ENCODE measurements around the gene EXD3.
"Not testable (repeated sequence)": the region's sequence is repeated elsewhere in the genome, so short reads cannot be mapped to it uniquely, and the experiment has no call there.

EXD3 gene, protein sequence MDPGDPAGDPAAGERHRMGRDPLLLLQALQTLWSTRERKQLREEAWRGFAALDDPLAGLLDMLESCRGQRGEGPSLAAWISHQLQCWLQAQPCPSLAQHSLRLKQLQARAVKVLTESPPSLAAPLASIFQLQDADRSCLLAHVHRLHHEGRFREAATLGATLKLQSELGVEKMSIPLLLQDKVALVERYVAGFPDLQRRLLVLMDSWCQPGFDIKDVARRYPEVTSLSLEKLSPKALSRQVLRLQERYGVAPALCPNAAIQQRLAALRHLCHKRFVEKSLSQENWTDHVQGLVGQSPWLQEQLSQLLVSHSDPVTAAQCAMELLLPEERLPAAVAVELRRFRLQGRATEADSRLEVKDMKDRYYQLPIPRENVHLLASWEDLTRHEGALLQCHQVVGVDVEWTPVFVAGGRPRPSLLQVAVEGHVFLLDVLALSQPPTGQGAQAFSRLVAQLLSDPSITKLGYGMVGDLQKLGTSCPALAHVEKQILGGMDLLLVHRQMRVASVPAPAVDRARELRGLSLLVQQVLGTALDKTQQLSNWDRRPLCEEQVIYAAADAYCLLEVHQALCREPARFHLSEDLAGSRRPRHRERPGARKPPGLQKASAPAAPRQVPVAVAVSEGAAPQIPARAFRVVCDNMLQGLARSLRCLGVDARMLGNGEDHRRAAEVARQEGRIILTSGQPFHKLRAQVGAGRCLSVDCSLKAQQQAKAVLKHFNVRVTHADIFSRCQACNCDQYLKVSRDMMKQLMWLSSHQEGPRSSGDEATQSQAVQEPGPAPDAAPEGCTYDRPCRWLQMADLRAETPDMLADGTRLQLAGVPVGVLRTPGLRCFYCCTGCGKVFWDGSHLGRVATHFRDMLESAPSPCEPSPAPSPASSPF

DNA sequence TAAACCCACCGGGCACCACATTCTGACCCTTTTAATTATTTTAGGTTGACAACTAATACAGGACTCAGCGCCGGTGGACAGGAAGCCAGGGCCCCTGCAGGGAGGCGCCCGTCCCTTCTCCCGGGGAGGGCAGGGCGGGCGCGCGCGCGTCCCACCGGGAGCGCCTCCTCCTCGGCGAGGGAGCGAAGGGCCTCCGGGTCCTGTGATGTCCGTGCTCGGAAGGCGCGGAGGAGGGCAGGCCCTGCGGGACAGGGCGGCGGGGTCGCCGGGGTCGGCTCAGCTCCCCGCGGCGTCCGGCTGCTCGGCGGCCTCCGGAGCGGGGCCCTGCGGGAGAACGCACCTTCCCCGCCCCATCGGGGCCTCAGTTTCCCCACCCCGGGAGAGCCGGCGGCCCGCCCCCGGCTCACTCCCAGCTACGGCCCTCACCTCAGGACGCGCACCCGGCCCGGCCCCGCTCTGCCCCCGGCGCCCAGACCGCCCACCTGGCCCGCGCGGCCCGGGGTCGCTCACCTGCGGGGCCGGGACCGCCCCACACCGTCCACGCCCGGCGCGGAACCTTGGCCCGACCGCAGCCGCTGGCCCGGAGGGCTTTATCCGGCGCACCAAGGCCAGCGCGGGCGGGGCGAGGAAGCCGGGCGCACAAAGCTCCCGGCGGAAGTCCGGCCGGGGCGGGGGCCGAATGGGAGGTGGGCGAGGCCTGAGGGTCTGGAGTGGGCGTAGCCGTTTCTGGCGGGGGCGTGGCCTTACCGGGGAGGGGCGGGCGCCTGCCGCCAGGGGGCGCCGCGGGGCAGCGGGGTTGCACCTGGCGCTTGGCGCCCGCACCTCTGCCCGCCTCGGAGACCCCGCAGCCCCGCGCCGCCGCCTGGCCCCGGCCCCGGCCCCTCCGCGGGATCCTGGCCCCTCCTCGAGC, at the start of gene EXD3, which contains the start of gene NOXA1:
Gene EXD3 (minus strand): TSS at position 559 of the 910 bp plus-strand sequence. CDS start 27,805 bp downstream, outside the sequence.
Gene NOXA1 (plus strand): TSS at position 790 of the 910 bp plus-strand sequence. CDS start 137 bp downstream, outside the sequence.
- peak; percentile 88 to 94 for DNase-seq (ENCODE audit: extremely low read depth in 1 of 2, low read depth in 1 of 2)

DNA sequence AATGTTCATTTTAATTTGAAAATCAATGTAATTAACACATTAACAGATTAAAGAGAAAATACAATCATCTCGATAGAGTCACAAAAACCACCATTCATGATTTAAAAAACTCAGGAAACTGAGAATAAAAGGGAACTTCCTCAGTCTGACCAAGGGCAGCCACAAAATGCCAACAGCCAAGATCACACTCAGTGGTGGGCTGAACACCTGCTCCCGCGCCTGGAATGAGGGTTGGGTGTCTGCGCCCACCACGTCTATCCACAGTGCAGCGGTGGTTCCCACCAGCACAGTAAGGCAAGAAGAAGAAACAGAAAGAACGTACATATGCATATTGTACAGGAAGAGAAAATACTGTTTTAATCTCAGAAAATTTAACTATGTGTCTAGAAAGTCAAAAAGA, 47.8 kb upstream of the EXD3 start:
- DNase-seq (ENCODE audit: extremely low read depth in 1 of 2, low read depth in 1 of 2) = no peak

DNA sequence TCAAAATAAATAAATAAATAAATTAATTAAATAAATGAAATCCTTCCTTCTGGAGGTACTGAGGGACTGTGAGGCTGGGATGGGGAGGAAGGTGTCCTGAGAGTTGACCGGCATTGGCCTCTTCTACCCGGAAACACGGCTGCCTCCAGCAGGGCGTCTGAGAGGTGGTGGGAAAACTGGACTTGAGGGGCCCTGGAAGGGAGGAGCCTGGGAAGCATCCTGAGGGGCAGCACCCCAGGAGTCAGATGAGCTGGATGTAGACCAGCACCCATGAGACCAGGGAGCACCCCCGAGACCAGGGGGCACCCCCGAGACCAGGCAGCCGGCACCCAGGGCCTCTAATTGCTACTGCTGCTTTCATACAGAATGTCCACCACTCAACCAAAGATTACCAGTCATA, 44.9 kb upstream of the EXD3 start:
- no peak for DNase-seq (ENCODE audit: extremely low read depth in 1 of 2, low read depth in 1 of 2)

DNA sequence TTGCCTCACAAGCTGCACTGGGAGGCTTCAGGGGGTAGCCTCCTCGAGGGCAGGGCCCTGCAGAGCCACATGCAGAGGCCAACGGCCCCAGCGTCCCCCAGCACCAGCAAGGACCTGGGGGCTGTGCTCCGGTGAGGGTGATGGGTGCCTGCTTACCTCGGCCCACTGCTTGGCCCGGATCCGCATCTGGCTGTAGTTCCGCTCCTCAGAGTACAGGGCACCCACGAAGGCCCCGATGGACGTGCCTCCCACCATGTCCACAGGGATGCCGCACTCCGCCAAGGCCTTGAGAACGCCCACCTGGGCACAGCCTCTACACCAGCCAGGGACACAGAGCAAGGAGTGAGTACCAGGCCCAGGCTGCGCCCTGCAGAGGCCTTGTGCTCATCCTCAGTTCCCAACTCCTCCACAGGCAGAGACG, 44.2 kb upstream of the EXD3 start:
- no peak for DNase-seq (ENCODE audit: extremely low read depth in 1 of 2, low read depth in 1 of 2)

DNA sequence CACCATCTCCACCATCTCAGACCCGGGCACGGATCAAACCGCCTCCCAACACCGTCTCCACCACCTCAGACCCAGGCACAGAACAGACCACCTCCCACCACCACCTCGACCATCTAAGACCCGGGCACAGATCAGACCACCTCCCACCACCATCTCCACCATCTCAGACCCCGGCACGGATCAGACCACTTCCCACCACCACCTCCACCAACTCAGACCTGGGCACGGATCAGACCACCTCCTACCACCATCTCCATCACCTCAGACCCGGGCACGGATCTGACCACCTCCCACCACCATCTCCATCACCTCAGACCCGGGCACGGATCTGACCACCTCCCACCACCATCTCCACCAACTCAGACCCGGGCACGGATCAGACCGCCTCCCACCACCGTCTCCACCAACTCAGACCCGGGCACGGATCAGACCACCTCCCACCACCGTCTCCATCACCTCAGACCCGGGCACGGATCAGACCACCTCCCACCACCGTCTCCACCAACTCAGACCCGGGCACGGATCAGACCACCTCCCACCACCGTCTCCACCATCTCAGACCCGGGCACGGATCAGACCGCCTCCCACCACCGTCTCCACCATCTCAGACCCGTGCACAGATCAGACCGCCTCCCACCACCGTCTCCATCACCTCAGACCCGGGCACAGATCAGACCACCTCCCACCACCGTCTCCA, 43.6 kb upstream of the EXD3 start:
- not testable (repeated sequence) for DNase-seq (ENCODE audit: extremely low read depth in 1 of 2, low read depth in 1 of 2)

DNA sequence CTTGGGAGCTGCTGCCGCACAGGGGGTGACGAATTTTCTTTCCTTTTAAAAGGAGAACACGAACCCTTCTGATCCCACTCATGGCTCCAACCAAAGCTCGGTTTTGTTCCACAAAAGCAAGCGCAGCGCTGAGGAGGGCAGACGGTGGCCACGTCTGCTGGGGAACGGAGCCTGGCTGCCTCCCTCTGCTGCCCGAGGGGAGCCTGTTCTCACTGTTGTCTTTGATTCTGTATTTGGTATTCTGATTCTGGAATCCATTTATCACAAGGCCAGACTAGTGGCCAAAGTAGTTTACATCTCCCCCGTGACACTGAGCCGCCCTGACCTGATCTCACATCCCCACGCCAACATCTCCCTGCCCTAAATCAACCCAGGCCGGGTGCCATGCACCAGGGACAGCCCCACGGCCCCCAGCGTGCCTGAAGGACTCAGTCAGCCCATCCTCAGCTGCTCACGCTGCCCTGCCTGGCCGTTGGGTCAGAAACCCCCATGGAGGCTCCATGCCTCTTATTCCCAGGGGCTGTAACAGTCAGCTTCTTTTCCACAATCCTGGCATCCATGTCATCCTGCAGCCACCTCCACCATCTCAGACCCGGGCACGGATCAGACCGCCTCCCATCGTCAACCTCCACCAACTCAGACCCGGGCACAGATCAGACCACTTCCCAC, 42.9 kb upstream of the EXD3 start:
- no peak for DNase-seq (ENCODE audit: extremely low read depth in 1 of 2, low read depth in 1 of 2)

DNA sequence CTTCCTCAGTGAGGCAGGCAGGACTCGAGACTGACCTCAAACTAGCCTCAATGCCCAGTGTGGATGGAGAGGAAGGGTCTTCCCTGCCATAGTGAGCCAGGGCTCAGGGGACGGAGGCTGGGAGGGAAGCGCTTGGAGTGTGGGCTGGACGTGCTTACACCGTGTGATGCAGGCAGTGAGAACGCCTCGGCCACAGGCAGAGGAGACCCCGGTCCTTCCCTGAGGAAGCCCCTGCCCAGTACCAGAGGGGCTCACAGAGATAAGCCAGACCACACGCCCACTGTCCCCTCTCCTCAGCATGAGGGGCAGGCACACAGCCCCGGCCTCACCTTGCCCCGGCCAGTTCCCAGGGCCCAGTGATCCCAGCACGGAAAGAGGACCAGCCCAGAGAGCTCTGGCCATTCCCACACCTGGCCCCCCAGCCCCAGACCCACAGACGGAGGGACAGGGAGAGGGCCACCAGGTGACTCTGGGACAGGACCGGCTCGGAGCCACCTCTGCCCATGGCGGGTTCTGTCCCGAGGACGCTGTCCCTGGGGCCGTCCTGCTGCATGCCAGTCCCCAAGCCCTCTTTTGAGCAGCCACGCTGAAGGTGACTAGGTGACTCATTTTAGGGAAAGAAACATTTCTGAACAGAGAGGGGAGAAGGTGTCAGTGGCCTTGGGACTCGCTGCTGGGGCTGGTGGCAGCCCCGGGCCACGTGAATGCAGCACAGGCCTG, 42.2 kb upstream of the EXD3 start:
- no peak for DNase-seq (ENCODE audit: extremely low read depth in 1 of 2, low read depth in 1 of 2)

DNA sequence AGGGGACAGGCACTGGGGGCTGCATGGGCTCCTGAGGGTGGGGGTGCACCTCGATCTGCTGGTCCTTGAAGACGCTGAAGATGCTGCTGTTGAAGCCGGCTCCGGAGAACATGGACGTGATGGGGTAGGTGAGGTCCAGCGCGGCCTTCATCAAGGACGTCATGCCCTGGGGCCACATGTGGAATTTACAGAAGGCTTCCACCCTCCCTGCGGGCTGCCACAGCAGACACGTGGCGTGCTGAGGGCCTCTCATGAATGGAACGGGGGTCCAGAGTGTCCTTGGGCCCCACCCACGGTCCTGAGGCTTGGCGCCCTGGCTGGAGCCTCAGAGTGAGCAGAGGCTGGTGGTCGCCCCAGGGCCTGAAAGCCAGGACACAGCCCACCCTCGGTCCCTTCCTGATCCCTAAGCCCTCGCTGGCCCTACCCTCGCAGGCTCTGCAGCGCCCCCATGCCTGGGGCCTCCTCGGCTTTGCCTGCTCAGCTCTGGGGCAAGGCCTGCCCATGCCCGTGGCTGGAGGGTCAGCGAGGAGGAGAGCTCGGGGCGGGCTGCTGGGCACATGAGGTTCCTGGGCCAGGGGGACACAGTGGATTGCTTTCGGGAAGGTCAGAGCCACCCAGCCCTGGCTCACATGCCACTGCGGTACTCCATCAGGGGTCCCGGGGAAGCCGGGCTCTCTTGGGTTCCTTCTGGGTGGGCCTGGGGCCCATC, 41.5 kb upstream of the EXD3 start:
- no peak for DNase-seq (ENCODE audit: extremely low read depth in 1 of 2, low read depth in 1 of 2)

DNA sequence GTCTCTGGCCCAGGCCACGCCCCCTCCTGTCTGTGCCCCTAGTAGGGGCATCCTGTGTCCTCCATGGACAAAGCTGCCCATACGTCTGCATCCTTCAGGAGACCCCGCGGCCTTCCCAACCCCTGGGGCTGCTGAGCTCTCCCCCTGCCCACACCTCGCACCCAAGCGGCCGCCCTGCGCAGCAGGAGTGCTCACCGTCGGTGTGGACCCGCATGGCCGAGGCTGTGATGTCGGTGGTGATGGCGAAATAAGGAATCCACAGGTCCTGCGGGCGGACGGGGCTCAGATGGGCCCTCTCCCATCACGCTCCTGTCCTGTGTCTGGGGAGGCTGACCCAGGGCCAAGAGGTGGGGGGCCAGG, 40.9 kb upstream of the EXD3 start:
- no peak for DNase-seq (ENCODE audit: extremely low read depth in 1 of 2, low read depth in 1 of 2)

DNA sequence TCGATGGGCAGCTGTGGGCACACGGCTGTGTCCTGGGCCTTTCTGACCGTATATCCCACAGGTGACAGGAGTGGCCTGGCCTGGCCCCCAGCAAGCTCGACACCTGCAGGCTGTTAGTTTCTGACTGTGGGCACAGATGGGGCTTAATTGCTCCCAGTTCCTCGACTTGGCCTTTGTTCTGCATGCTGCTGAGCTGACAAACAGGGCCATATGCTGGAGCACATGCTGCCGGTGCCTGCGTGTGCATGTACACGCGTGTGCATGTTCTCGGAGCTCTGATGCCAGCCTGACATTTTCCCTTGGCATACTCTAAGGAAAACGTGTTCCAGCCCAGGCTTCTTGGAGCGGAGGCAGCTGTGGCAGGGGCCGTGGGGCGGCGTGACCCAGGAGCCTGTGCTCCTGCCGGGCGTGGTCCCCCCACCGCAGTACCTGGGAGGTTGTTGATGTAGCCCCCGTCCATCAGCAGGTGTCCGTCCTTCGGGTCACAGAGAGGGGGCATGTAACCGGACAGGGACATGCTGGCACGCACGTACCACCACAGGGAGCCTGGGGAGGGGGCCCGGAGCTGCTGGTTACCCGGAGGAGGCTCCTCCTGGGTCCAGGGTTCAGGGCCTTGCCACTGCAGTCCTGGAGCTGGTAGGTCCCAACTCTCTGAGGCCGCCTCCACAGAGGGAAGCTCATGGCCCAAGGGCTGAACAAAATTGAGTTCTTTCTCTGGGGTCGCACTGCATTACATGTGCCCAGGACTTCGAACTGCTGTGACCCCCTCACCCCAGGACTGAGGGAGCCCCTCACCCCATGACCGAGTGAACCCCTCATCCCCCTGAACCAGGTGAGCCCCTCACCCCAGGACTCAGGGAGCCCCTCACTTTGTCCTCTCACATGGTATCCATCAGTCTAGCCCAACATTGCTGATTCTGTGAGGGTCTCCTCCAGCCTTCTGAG, 40.3 kb upstream of the EXD3 start:
- DNase-seq (ENCODE audit: extremely low read depth in 1 of 2, low read depth in 1 of 2) = no peak

DNA sequence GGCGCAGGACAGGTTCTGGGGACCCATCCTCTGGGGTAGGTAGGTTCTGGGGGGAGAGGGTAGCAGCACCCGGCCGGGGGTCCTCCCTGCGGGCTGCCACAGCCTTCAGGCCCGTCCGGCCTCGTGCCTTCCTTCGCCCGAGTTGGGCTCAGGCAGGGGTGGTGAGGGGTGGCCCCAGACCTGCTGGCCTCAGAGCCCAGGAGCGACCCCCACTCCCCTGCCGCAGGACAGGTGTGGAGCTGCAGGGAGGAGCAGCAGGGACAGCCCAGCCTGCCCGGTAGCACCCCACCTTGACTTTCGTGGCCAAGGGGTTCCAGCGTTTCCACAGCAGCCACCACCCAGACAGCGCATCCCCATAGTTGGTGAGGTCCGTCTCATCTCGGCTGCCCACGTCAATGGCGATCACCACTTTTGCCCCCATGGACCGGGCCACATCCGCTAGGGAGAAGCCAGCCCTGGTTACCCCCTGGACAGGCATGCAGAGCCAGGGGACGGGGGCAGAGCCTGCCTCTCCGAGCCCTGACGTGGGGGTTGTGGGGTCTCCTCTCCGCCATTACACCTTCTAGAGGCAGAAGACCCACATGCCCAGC, 39.5 kb upstream of the EXD3 start:
- no peak for DNase-seq (ENCODE audit: extremely low read depth in 1 of 2, low read depth in 1 of 2)

DNA sequence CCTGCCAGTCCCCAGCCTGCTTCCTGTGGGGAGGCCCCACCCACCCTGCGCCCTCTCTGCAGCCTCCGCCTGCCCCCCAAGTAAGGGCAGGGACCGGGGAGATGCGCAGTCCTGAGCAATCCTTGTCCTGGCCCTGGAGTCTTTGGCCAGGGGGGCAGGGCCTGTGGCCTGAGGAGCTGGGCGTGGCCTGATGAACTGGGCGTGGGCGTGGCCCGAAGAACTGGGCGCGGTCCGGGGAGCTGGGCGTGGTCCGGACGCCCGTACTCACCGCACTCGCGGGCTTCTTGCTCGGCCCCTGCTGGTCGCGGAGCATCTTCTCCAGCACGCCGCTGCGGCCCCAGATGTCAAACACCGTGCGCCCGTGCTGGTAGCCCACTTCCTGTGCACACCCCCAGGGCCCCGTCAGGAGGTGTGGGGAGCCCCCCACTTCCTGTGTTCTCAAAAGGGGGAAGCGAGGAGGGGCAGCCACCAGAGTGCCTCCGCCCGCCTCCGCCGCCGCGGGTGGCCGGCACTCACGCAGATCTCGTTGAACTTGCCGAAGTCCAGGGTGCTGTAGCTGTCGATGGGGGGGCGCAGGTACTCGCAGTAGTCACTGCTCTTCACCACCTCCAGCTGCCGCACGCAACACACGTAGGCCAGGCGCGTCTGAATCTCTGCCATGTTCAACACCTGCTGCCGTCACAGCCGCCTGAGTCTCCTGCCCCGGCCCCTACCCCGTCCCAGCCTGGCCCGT, 38.9 kb upstream of the EXD3 start:
- DNase-seq (ENCODE audit: extremely low read depth in 1 of 2, low read depth in 1 of 2) = peak; percentile 65 to 67

DNA sequence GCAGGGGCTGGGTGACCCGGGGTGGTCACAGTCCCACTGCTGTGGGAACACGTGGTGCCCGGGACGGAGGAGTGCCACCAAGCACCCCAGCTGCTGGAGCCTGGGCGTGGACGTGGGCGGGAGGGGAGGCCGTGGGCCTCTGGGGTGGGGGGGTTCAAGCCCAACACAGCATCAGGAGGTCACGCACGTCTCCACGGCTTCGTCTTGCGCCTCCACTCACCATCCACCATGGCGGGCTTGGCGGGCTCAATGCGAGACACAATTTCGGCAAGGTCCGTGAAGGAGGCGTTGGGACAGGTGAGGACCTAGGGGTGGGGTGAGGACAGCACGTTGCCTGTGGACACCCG, 38.3 kb upstream of the EXD3 start:
- no peak for DNase-seq (ENCODE audit: extremely low read depth in 1 of 2, low read depth in 1 of 2)

DNA sequence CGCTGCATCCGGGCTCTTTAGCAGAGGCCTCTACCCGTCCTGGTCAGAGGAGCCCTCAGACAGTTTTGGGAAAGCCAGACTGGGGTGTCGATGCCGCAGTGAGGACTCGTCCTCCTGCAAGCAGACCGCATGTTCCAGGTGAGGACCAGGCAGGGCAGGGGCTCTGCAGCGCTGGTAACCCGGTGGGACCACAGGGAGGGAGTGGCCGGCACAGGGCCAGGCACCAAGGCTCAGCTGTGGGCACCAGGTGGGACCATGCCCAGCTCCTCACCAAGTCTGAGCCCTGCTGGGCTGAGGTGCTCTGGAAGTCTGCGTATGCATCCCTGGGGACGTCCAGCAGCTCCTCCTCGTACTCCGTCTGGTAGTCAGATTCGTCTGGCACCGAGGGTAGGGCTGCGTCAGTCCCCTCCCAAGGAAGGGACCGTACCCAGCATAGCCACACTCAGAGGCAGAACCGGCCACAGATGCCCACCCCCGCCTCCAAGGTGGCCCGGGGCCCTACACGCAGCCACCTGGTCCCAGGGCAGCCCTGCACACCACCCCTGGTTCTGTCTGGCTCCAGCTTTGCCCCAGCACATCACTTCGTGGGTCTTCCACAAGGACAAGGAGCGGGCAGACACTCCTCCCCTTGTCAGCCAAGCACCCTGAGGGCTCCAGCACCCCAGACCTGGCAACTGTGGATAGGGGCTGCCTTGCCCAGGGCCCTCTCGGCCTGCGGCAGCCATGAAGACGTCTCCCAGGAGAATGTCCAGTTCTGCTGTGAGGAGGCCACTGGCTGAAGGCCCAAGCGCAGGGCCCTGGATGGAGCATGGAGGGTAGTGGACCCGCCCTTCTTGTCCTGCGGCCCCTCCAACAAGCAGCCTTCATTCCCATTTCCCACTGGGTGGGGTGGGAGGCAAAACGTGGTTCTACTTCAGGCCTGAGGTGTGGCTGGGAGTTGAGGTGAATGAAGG, 37.7 kb upstream of the EXD3 start:
- DNase-seq (ENCODE audit: extremely low read depth in 1 of 2, low read depth in 1 of 2) = no peak

Data from activated CD8-positive, alpha-beta memory T cell treated with anti-CD3 and anti-CD28 coated beads for 1 hour (primary cell).